OCI-LY1 (cell line): Measurements from ENCODE around the gene MCCC1.
"Not testable (repeated sequence)": the region's sequence is repeated elsewhere in the genome, so short reads cannot be mapped to it uniquely, and the experiment has no call there.

Experiments
- H2AFZ ChIP-seq: fragments of 200-600 bp; sonication (generic), shearing (Covaris generic); 2 replicates; pipeline ENCODE4 v1.6.0; 2014; ENCODE audit warnings: antibody characterized with exemption, mild to moderate bottlenecking, low read length
- H3F3A ChIP-seq: fragments of 200-600 bp; sonication (generic), shearing (Covaris generic); 2 replicates; pipeline ENCODE4 v1.6.0; 2014; ENCODE audit warnings: mild to moderate bottlenecking, antibody characterized with exemption, low read length, moderate library complexity; ENCODE audit not compliant: insufficient read depth
- H3K27ac ChIP-seq: fragments of 200-600 bp; sonication (generic); 2 replicates; pipeline ENCODE4 v1.5.1; 2014; ENCODE audit warnings: low read length, mixed run types, mild to moderate bottlenecking, low read depth; ENCODE audit not compliant: poor library complexity, severe bottlenecking
- H3K27me3 ChIP-seq: fragments of 200-600 bp; sonication (generic); 2 replicates; pipeline ENCODE4 v1.6.0; 2014; ENCODE audit warnings: antibody characterized with exemption, mild to moderate bottlenecking, low read length, moderate library complexity; ENCODE audit not compliant: insufficient read depth
- H3K36me3 ChIP-seq: fragments of 200-600 bp; sonication (generic); 2 replicates; pipeline ENCODE4 v1.6.1; 2014; ENCODE audit warnings: mild to moderate bottlenecking, antibody characterized with exemption, low read length, moderate library complexity, mixed read lengths; ENCODE audit not compliant: insufficient read depth
- H3K4me1 ChIP-seq: fragments of 200-600 bp; sonication (generic); 2 replicates; pipeline ENCODE4 v1.5.1; 2014; ENCODE audit warnings: mild to moderate bottlenecking, low read length, moderate library complexity; ENCODE audit not compliant: insufficient read depth, severe bottlenecking
- H3K4me2 ChIP-seq: fragments of 200-600 bp; sonication (generic), shearing (Covaris generic); 2 replicates; pipeline ENCODE4 v1.6.1; 2014; ENCODE audit warnings: low read length
- H3K4me3 ChIP-seq: fragments of 200-600 bp; sonication (generic); 2 replicates; pipeline ENCODE4 v1.5.1; 2014; ENCODE audit warnings: low read length, low read depth, mild to moderate bottlenecking, mixed read lengths; ENCODE audit not compliant: poor library complexity, severe bottlenecking
- H3K79me2 ChIP-seq: fragments of 200-600 bp; shearing (Covaris generic); 2 replicates; pipeline ENCODE4 v1.6.1; 2016; ENCODE audit warnings: mixed run types, low read length, mixed read lengths; ENCODE audit not compliant: insufficient read depth
- H3K9ac ChIP-seq: fragments of 200-600 bp; sonication (generic), shearing (Covaris generic); 2 replicates; pipeline ENCODE4 v1.6.1; 2014; ENCODE audit warnings: mild to moderate bottlenecking, low read length, mixed read lengths
- H3K9me2 ChIP-seq: fragments of 200-600 bp; sonication (generic), shearing (Covaris generic); 2 replicates; pipeline ENCODE4 v1.6.1; 2014; ENCODE audit warnings: low read depth, mild to moderate bottlenecking, low read length, mixed read lengths
- H3K9me3 ChIP-seq: fragments of 200-600 bp; shearing (Covaris generic); 2 replicates; pipeline ENCODE4 v1.6.1; 2014; ENCODE audit warnings: low read length, mixed read lengths
- H4K20me1 ChIP-seq: fragments of 200-600 bp; sonication (generic), shearing (Covaris generic); 2 replicates; pipeline ENCODE4 v1.6.0; 2016; ENCODE audit warnings: mild to moderate bottlenecking, low read length; ENCODE audit not compliant: insufficient read depth
- CTCF ChIP-seq: fragments of 200-600 bp; sonication (generic), shearing (Covaris generic); IDR thresholded peaks from 2 replicates; pipeline ENCODE4 v1.5.1; 2017; ENCODE audit warnings: mild to moderate bottlenecking, antibody characterized with exemption, low read length, moderate library complexity, mixed read lengths
- EZH2 ChIP-seq: fragments of 200-600 bp; sonication (generic), shearing (Covaris generic); IDR thresholded peaks from 2 replicates; pipeline ENCODE4 v1.8.0; 2017; ENCODE audit warnings: borderline replicate concordance, mixed run types, mild to moderate bottlenecking, antibody characterized with exemption, low read length, moderate library complexity, mixed read lengths

MCCC1 gene

GRCh38 chr3:183073839-183074238 is 25.5 kb downstream of the MCCC1 start:
- H3K4me3 ChIP-seq = no peak overlapping the region
- no peak overlapping the region for H2AFZ ChIP-seq
- H3K9ac ChIP-seq = no peak overlapping the region
- H3K27ac ChIP-seq = no peak overlapping the region
- H3K36me3 ChIP-seq = peaks cover 78% of the 10 kb centered on the region
- no peak for TF ChIP-seq EZH2
- TF ChIP-seq CTCF = no peak
- no peak overlapping the region for H3K4me2 ChIP-seq
- no peaks in the 10 kb centered on the region for H3F3A ChIP-seq
- H4K20me1 ChIP-seq = no peaks in the 10 kb centered on the region
- H3K27me3 ChIP-seq = no peaks in the 10 kb centered on the region
- H3K4me1 ChIP-seq = no peaks in the 10 kb centered on the region
- no peaks in the 10 kb centered on the region for H3K79me2 ChIP-seq
- peaks cover 25% of the 10 kb centered on the region for H3K9me3 ChIP-seq
- no peaks in the 10 kb centered on the region for H3K9me2 ChIP-seq

- H3K79me2 ChIP-seq = no peaks in the 10 kb centered on the region
- H3K36me3 ChIP-seq = peaks cover 78% of the 10 kb centered on the region
- H3K4me2 ChIP-seq = no peak overlapping the region
- H3F3A ChIP-seq = no peaks in the 10 kb centered on the region
- H3K4me1 ChIP-seq = no peaks in the 10 kb centered on the region
- H3K27me3 ChIP-seq = no peaks in the 10 kb centered on the region
- TF ChIP-seq EZH2 (no peak), CTCF (no peak)
- H3K9me3 ChIP-seq = peaks cover 8% of the 10 kb centered on the region
- no peaks in the 10 kb centered on the region for H4K20me1 ChIP-seq
- no peak overlapping the region for H3K9ac ChIP-seq
- no peak overlapping the region for H3K27ac ChIP-seq
- no peaks in the 10 kb centered on the region for H3K9me2 ChIP-seq
- no peak overlapping the region for H3K4me3 ChIP-seq
- no peak overlapping the region for H2AFZ ChIP-seq
Measured at GRCh38 chr3:183070892-183071291, 28.4 kb downstream of the MCCC1 start.

GRCh38 chr3:183069086-183069485 is 30.2 kb downstream of the MCCC1 start:
- Histone ChIP-seq H3K36me3 (peaks cover 83% of the 10 kb centered on the region), H3F3A (no peaks in the 10 kb centered on the region), H3K27ac (no peak overlapping the region), H3K9ac (no peak overlapping the region), H3K9me2 (no peaks in the 10 kb centered on the region), H3K27me3 (no peaks in the 10 kb centered on the region), H3K79me2 (no peaks in the 10 kb centered on the region), H3K4me1 (no peaks in the 10 kb centered on the region), H4K20me1 (no peaks in the 10 kb centered on the region), H2AFZ (no peak overlapping the region), H3K4me3 (no peak overlapping the region), H3K4me2 (no peak overlapping the region), H3K9me3 (peaks cover 7% of the 10 kb centered on the region; the same call in 1 of the 2 replicates)
- no peak for TF ChIP-seq EZH2
- TF ChIP-seq CTCF = no peak

GRCh38 chr3:183066891-183067290 is 32.4 kb downstream of the MCCC1 start:
- not testable (repeated sequence) for H3K9me2 ChIP-seq, H3K4me3 ChIP-seq, H3K27me3 ChIP-seq, H3K4me1 ChIP-seq, H3K4me2 ChIP-seq, H3K79me2 ChIP-seq, H2AFZ ChIP-seq, H3F3A ChIP-seq, H3K27ac ChIP-seq, H4K20me1 ChIP-seq, H3K9me3 ChIP-seq, H3K9ac ChIP-seq
- H3K36me3 ChIP-seq = peaks cover 82% of the 10 kb centered on the region
